ENCODE results near the gene S100A5.
"Not testable (repeated sequence)": the region's sequence is repeated elsewhere in the genome, so short reads cannot be mapped to it uniquely, and the experiment has no call there.

S100A5 gene

GRCh38 chr1:153566414-153567371 lies 26.0 kb upstream of the S100A5 start:
- DNase-seq (ENCODE audit: low read depth) = peak; percentile 99

- DNase-seq (ENCODE audit: low read depth) = peak; percentile 95
These were observed 25.0 kb upstream of the S100A5 start, which contains the start of gene S100A2 for GRCh38 chr1:153565529-153566374. Gene S100A2 (minus strand): TSS chr1:153565844. CDS start chr1:153563877, 1,967 bp downstream.

GRCh38 chr1:153563991-153564390 lies 23.3 kb upstream of the S100A5 start:
- no peak for DNase-seq (ENCODE audit: low read depth)

GRCh38 chr1:153563483-153563901 lies 22.8 kb upstream of the S100A5 start:
- DNase-seq (ENCODE audit: low read depth) = no peak

- not testable (repeated sequence) for DNase-seq (ENCODE audit: low read depth)
These were observed 21.3 kb upstream of the S100A5 start for GRCh38 chr1:153562021-153562420.

- no peak for DNase-seq (ENCODE audit: low read depth)
These were observed 20.8 kb upstream of the S100A5 start for GRCh38 chr1:153561466-153561985.

- no peak for DNase-seq (ENCODE audit: low read depth)
These were observed 20.2 kb upstream of the S100A5 start for GRCh38 chr1:153560771-153561465.

GRCh38 chr1:153560241-153560640 lies 19.5 kb upstream of the S100A5 start:
- DNase-seq (ENCODE audit: low read depth) = no peak

GRCh38 chr1:153557877-153558276 lies 17.1 kb upstream of the S100A5 start:
- no peak for DNase-seq (ENCODE audit: low read depth)

- DNase-seq (ENCODE audit: low read depth) = no peak
These were observed 15.6 kb upstream of the S100A5 start for GRCh38 chr1:153556348-153556747.

GRCh38 chr1:153553830-153554541 lies 13.3 kb upstream of the S100A5 start:
- no peak for DNase-seq (ENCODE audit: low read depth)

- DNase-seq (ENCODE audit: low read depth) = no peak
These were observed 12.4 kb upstream of the S100A5 start for GRCh38 chr1:153553096-153553495.

- no peak for DNase-seq (ENCODE audit: low read depth)
These were observed 11.6 kb upstream of the S100A5 start for GRCh38 chr1:153552335-153552734.

GRCh38 chr1:153550827-153551500 lies 10.2 kb upstream of the S100A5 start:
- no peak for DNase-seq (ENCODE audit: low read depth)

- no peak for DNase-seq (ENCODE audit: low read depth)
These were observed 9.6 kb upstream of the S100A5 start for GRCh38 chr1:153550398-153550758.

- DNase-seq (ENCODE audit: low read depth) = no peak
These were observed 9.1 kb upstream of the S100A5 start for GRCh38 chr1:153549741-153550397.

- DNase-seq (ENCODE audit: low read depth) = peak; percentile 75
These were observed 8.3 kb upstream of the S100A5 start, which contains the start of gene S100A3 for GRCh38 chr1:153548722-153549688. Gene S100A3 (minus strand): TSS chr1:153549258. CDS start chr1:153548485, 773 bp downstream.
